Measurements from ENCODE around the gene TBK1.

The TBK1 gene

GRCh38 chr12:64412459-64412858 lies 39.5 kb upstream of the TBK1 start:
- Histone ChIP-seq H3K9ac (ENCODE audit: low read length) (no peak overlapping the region), H3K9me2 (ENCODE audit: low read depth, low read length) (no peaks in the 10 kb centered on the region), H3K27ac (ENCODE audit: low read depth, low read length, poor library complexity, severe bottlenecking) (no peak overlapping the region), H3K79me2 (ENCODE audit: insufficient read depth, low read length) (peaks cover 18% of the 10 kb centered on the region), H3K27me3 (ENCODE audit: insufficient read depth, low read length) (no peaks in the 10 kb centered on the region), H2AFZ (ENCODE audit: low read length) (no peak overlapping the region), H3K36me3 (ENCODE audit: insufficient read depth, low read length) (peaks cover 82% of the 10 kb centered on the region), H3K9me3 (ENCODE audit: low read length) (no peaks in the 10 kb centered on the region), H3K4me3 (ENCODE audit: low read depth, low read length, poor library complexity, severe bottlenecking) (no peak overlapping the region), H4K20me1 (ENCODE audit: insufficient read depth, low read length) (no peaks in the 10 kb centered on the region), H3F3A (ENCODE audit: insufficient read depth, low read length) (no peaks in the 10 kb centered on the region; the same call in 1 of the 2 replicates), H3K4me1 (ENCODE audit: insufficient read depth, low read length, severe bottlenecking) (no peaks in the 10 kb centered on the region), H3K4me2 (ENCODE audit: low read length) (no peak overlapping the region)
- TF ChIP-seq EZH2 (IDR thresholded peaks at IDR 0.05; ENCODE audit: borderline replicate concordance, low read length) (no peak), CTCF (IDR thresholded peaks at IDR 0.05; ENCODE audit: low read length) (no peak)

GRCh38 chr12:64413884-64414283 lies 38.0 kb upstream of the TBK1 start:
- H4K20me1 ChIP-seq (ENCODE audit: insufficient read depth, low read length), result no peaks in the 10 kb centered on the region
- no peaks in the 10 kb centered on the region for H3K9me3 ChIP-seq (ENCODE audit: low read length)
- H3K4me3 ChIP-seq (ENCODE audit: low read depth, low read length, poor library complexity, severe bottlenecking), result no peak overlapping the region
- no peaks in the 10 kb centered on the region; the same call in 1 of the 2 replicates for H3F3A ChIP-seq (ENCODE audit: insufficient read depth, low read length)
- no peak overlapping the region for H3K9ac ChIP-seq (ENCODE audit: low read length)
- TF ChIP-seq EZH2 (IDR thresholded peaks at IDR 0.05; ENCODE audit: borderline replicate concordance, low read length) (no peak), CTCF (IDR thresholded peaks at IDR 0.05; ENCODE audit: low read length) (no peak)
- H3K4me2 ChIP-seq (ENCODE audit: low read length), result no peak overlapping the region
- H3K27me3 ChIP-seq (ENCODE audit: insufficient read depth, low read length), result no peaks in the 10 kb centered on the region
- H2AFZ ChIP-seq (ENCODE audit: low read length), result no peak overlapping the region
- H3K9me2 ChIP-seq (ENCODE audit: low read depth, low read length), result no peaks in the 10 kb centered on the region
- H3K79me2 ChIP-seq (ENCODE audit: insufficient read depth, low read length), result peaks cover 6% of the 10 kb centered on the region
- no peaks in the 10 kb centered on the region for H3K4me1 ChIP-seq (ENCODE audit: insufficient read depth, low read length, severe bottlenecking)
- H3K36me3 ChIP-seq (ENCODE audit: insufficient read depth, low read length), result peaks cover 95% of the 10 kb centered on the region
- no peak overlapping the region for H3K27ac ChIP-seq (ENCODE audit: low read depth, low read length, poor library complexity, severe bottlenecking)

- Histone ChIP-seq H4K20me1 (ENCODE audit: insufficient read depth, low read length) (no peaks in the 10 kb centered on the region), H3K9me2 (ENCODE audit: low read depth, low read length) (no peaks in the 10 kb centered on the region), H3K36me3 (ENCODE audit: insufficient read depth, low read length) (peaks cover 96% of the 10 kb centered on the region), H3K4me2 (ENCODE audit: low read length) (no peak overlapping the region), H3K9ac (ENCODE audit: low read length) (no peak overlapping the region), H3K79me2 (ENCODE audit: insufficient read depth, low read length) (no peaks in the 10 kb centered on the region), H3F3A (ENCODE audit: insufficient read depth, low read length) (no peaks in the 10 kb centered on the region), H3K27ac (ENCODE audit: low read depth, low read length, poor library complexity, severe bottlenecking) (no peak overlapping the region), H3K9me3 (ENCODE audit: low read length) (no peaks in the 10 kb centered on the region), H3K4me3 (ENCODE audit: low read depth, low read length, poor library complexity, severe bottlenecking) (no peak overlapping the region), H3K27me3 (ENCODE audit: insufficient read depth, low read length) (no peaks in the 10 kb centered on the region), H3K4me1 (ENCODE audit: insufficient read depth, low read length, severe bottlenecking) (no peaks in the 10 kb centered on the region), H2AFZ (ENCODE audit: low read length) (no peak overlapping the region)
- TF ChIP-seq EZH2 (IDR thresholded peaks at IDR 0.05; ENCODE audit: borderline replicate concordance, low read length), result no peak
- TF ChIP-seq CTCF (IDR thresholded peaks at IDR 0.05; ENCODE audit: low read length), result no peak
These were observed 33.7 kb upstream of the TBK1 start for GRCh38 chr12:64418209-64418608.
